DMS53 (cell line): ENCODE data around the gene RGS6.

Experiments used
- DNase-seq: peaks from one replicate; lab custom pipeline; 2025; lab: John Stamatoyannopoulos, UW

RGS6 gene

GRCh38 chr14:72081137-72081536, 148.9 kb downstream of the RGS6 start:
- no peak for DNase-seq

GRCh38 chr14:72084935-72085334, 152.7 kb downstream of the RGS6 start:
- no peak for DNase-seq

GRCh38 chr14:72089625-72090024, 157.4 kb downstream of the RGS6 start:
- DNase-seq, result no peak

- DNase-seq, result no peak
Measured at GRCh38 chr14:72094844-72095582, 162.8 kb downstream of the RGS6 start.

- DNase-seq, result no peak
Measured at GRCh38 chr14:72097173-72097783, 165.0 kb downstream of the RGS6 start.

- DNase-seq, result no peak
Measured at GRCh38 chr14:72098210-72098609, 166.0 kb downstream of the RGS6 start.

- DNase-seq, result no peak
Measured at GRCh38 chr14:72099566-72099965, 167.3 kb downstream of the RGS6 start.

- peak; percentile 5 for DNase-seq
Measured at GRCh38 chr14:72104011-72104613, 171.9 kb downstream of the RGS6 start.

- DNase-seq, result no peak
Measured at GRCh38 chr14:72111911-72112310, 179.7 kb downstream of the RGS6 start.

GRCh38 chr14:72118841-72119240, 186.6 kb downstream of the RGS6 start:
- DNase-seq, result no peak

GRCh38 chr14:72120315-72120714, 188.1 kb downstream of the RGS6 start:
- no peak for DNase-seq

- no peak for DNase-seq
Measured at GRCh38 chr14:72123755-72124154, 191.5 kb downstream of the RGS6 start.

GRCh38 chr14:72124171-72124570, 191.9 kb downstream of the RGS6 start:
- no peak for DNase-seq

- no peak for DNase-seq
Measured at GRCh38 chr14:72126091-72126490, 193.9 kb downstream of the RGS6 start.

GRCh38 chr14:72126561-72126960, 194.3 kb downstream of the RGS6 start:
- peak; percentile 1 for DNase-seq

GRCh38 chr14:72128629-72129028, 196.4 kb downstream of the RGS6 start:
- no peak for DNase-seq

- no peak for DNase-seq
Measured at GRCh38 chr14:72129291-72129690, 197.1 kb downstream of the RGS6 start.

- DNase-seq, result no peak
Measured at GRCh38 chr14:72141084-72141483, 208.9 kb downstream of the RGS6 start.

- DNase-seq, result no peak
Measured at GRCh38 chr14:72142328-72142727, 210.1 kb downstream of the RGS6 start.

GRCh38 chr14:72146241-72146640, 214.0 kb downstream of the RGS6 start:
- DNase-seq, result no peak

GRCh38 chr14:72154645-72155378, 222.6 kb downstream of the RGS6 start:
- no peak for DNase-seq

GRCh38 chr14:72155379-72155993, 223.3 kb downstream of the RGS6 start:
- no peak for DNase-seq
